Limb (tissue), 2 donors: Measurements from ENCODE around the gene DYNLRB1.

Experiments
- DNase-seq, 2 donors: peaks; one replicate each; pipeline ENCODE4 v3.0.0-alpha.2; 2016; ENCODE audit errors: extremely low spot score in 2 of 2

Gene DYNLRB1

DNA sequence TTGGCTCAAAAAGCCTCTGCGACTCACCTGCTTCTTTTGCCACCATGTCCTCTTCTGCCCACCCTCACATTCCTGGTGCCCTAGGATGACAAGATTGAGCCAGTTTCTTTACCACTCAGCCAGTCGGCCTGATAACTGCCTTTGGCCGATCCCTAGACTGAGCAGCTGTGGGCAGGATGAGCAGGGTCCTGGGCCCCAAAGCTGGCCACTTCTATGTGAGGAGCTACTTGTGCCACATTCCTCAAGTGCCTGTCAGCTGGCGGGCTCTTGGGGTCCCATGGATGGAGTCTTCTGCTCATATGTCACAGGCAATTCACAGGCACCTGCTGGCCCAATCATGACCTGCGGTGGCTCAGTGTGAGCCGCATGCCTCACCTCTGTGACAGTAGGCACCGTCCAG lies 16.5 kb downstream of the DYNLRB1 start:
- DNase-seq, result no peak

DNA sequence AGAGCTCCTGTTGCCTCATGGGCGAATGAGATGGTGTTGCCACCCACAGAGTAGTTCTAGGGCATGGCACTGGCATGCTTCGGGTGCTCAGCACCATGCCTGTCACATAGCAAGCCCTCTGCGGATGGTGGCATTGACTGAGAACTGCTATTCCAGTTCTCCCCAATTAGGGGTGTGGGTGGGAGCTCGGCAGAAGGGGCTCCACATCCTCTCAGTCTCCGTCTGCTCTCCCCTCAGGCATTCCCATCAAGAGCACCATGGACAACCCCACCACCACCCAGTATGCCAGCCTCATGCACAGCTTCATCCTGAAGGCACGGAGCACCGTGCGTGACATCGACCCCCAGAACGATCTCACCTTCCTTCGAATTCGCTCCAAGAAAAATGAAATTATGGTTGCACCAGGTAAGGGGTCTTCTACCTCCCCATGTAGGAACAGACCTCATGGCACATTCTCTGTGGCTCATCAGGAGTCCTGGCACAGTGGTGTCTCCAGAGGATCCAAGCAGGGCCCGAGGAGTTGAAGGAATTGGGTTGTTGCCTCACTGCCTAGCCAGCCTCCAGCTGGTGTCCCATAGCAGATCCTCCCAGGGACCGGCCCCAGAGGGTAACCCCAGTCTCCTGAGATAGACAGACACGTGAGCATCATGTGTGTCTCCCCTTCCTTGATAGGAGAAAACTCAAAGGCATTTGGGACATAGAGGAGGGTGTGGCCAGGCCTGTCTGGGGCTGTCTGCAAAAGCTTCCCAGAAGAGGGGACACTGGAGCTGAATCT lies 18.4 kb downstream of the DYNLRB1 start:
- no peak for DNase-seq

DNA sequence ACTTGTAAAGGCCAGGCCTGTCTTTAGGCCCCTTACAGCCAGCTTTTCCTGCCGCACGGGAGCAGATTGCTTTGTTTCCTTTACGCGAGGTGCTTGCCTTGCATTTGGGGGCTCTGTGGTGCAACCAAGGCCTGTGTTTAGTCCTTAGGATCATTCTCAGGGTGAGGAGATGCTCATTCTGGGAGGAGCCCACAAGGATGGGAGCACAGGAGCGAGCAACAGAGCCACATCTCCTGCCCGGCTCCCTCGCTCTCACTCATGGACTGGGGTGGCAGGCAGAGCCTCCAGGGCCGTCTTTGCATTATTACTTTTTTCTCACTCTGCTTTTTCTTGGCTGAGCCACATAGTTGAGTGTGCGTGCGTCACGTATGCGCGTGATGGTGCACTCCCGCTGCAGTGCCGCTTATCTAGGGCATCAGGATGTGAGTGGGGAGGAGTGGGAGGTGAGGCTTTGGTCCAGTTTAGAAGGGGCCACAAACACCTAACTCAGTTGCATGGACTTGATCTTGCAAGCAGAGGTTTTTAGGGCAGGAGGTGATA lies 19.1 kb downstream of the DYNLRB1 start:
- DNase-seq, result no peak

DNA sequence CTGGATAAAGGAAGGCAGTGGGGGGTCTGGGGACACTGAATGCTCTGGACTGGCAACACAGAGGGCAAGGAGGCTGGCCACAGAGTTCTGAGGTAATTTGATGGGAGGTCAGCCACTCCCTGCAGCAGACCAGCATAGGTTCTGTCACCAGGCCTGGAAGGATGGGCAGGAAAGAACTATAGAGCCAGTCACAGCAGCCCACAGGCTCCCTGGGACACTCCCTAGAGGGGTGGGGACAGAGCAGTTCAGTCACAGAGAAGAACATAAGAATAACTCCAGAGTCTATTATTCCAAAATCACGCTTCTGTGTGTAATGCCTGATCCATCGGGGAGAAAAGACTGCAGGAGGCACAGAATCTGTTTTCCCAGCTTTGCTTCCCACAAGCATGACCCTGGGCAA lies 19.6 kb downstream of the DYNLRB1 start:
- no peak for DNase-seq

DNA sequence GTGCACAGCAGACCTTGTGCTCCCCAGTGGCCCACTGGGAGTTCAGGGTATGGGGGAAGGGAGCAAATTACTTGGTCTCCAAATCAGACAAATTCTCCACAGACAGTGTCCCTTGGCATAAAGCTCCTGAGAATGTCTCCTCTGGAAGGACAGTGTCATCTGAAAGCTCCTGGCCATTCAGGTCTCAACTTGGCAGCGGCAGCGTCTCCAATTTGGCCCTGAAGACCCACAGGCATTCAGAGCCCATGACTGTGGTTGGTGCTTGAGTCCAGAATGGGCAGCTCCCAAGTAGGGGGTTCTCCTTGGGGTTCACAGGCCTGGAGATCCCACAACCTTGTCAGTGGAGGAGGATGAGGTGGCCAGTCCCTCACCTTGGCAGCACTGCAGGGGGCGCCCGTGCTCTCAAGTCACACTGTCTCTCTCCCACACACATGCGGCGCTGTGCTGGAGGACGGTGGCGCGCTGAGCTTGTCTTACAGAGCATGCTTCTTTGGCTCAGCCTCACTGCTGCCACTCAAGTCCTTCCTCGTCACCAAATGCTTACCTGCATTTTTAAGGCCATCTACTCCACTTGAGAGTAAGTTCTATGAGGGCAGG lies 20.7 kb downstream of the DYNLRB1 start:
- no peak for DNase-seq

DNA sequence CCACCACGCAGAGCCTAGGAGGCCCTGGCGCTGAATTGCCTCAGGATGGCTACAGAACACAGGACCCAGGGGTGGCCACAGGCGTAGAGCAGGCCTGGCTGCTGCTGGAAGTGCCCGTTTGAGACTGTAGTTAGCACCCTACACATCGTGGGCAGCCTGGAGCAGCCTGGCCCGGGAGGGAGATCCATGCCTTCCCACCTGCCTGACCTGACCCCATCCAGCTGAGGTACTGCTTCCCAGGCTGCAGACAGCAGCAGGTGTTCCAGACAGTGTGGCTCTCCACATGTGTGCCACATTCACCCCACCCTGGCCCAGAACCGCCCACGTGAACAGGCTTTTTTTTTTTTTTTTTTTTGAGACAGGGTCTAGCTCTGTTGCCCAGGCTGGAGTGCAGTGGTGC lies 21.4 kb downstream of the DYNLRB1 start:
- no peak for DNase-seq

DNA sequence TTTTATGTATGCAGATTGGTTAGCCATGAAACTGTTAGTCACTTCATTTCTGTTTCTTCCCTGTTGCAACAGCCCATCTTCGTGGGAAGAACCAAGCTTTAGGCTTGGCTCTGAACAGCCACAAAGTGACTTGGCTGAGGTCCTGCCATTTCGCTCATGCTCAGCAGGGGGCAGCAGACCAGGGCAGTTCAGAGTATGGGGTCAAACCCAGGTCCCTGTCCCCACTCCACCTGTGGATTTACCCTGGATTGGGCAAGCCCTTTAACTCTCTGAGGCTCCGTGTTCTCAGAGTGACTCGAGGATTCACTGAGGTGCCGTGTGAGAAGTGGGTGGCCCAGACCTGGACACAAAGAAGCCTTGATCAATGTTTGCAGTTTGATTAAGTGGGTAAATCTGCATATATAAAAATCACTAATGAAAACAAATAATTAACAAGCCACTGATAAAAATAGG lies 22.5 kb downstream of the DYNLRB1 start:
- DNase-seq, result no peak

DNA sequence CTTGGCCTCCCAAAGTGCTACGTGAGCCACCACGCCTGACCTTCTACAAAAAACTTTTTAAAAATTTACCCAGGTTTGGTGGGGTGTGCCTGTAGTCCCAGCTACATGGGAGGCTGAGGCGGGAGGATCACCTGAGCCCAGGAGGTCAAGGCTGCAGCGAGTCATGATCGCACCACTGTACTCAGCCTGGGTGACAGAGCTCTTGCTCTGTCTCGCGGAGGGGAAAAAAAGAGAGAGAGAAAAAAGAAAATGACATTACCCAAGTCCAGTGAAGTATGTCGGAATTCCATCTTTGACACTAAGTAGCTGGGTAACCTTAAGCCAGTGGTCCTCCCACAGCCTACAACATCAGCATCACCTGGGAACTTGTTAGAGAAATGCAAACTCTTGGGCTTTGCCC lies 23.5 kb downstream of the DYNLRB1 start:
- DNase-seq, result no peak

DNA sequence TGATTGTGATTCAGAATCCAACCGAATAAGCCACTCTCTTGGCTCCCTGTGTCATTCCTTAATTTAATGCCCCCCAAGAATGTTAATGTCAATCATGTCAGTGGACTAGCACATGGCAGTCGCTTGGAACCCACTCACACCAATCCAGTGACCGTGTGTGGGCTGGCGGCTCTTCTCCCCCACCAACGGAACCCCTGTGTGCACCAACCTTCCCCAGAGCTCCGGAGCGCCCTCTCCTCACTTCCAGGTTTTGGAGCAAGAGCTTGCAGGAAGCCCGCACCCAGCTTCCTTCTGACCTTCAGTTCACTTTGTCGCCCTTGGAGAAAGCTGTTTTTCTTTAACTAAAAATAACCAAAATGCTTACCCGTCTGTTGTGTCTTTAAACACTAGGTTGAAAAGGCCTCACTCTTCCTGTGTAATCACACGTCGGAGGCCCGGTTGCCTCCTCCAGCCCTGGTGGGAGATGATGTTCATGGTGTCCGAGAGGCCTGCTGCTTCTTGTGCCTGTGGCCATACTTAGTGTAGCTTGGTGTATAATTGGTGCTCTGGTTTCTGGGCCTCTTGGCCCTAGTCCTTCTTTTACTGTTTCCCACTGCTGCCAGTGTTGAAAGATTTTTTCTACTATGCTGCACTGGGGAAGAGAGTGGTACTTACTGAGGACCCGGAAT lies 24.5 kb downstream of the DYNLRB1 start:
- no peak for DNase-seq

DNA sequence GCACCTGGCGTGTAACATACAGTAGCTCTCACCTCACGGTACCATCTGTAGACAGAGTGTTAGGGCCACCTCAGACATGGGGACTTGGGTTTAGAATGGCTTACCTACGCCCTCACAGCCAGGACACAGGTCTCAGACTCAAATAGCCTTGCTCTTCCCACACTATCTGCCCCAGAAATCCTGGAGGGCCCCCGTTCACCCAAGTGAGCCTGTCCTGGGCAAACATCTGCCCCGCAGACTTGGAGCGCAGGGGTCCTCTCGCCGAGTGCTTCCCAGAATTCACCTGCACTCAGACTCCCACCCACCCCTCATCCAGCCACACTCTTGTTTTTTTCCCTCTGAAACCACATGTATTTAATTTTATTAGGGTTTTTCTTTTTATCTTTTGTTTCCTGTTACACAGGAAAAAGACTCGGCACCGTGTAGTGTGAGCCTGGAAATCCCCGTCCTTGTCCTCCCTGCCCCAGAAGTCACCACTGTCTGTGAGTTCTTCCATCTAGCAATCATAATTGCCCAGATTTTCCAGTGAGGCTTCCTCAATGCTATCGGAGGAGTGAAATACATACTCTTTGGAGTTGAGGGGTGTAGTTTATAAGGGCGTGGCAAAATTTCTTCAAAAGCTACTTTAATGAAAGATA lies 25.2 kb downstream of the DYNLRB1 start:
- DNase-seq, result no peak

DNA sequence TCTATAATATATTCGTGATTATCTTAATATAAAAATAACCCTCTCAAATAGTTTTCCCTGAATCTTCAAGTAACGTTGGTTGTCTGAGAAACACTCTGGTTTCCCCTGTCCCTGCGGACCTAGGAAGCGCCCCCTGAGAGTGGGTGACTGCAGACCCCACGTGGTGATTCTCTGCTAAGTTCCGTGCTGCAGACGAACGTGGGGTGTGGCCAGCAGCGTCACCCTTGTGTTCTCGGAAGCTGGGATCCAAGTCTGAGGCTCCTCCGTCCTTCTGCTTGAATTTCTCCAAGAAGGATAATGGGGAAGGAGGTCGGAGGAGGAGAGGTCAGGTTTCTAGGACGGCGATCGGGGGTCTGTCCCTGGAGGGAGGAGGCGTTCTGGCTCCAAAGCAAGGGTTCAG lies 25.7 kb downstream of the DYNLRB1 start:
- no peak for DNase-seq

DNA sequence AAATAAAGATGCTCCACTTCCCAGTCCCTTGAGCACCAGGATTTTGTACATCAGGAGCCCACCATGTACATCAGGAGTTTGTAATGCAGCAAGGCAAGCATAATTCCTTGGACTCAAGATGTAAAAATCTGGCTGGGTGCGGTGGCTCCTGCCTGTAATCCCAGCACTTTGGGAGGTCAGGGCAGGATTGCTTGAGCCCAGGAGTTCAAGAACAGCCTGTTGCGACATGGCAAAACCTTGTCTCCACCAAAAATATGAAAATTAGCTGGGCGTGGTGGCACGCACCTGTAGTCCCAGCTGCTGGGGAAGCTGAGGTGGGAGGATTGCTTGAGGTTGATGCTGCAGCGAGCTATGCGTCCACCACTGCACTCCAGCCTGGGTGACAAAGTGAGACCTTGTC lies 26.2 kb downstream of the DYNLRB1 start:
- DNase-seq, result no peak

DNA sequence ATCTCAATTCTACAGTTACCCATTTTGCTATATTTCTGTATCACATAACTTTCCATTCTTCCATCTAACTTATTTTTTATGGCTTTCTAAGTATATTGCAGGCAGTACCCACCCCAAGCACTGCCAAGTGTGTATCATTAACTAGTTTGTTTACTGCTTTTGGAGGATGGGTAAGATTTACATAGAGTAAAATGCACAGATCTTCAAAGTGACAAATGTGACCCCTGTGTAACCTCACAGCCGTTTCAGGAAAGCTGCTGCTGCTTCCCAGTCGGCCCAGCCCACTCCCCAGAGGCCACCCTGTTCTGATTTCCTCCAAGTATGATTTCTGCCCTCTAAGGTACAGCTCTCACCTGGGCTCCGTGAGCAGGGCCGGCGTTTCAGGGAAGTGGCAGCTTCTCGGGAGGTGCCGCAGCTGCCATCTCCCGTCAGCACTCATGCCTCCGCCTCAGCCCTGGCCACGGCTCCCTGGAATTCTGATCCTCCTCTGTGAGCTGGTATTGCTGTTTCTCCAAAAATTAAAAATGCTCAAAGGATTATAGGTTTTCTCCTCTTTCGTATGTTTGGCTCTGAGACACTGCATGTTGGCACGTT lies 27.3 kb downstream of the DYNLRB1 start:
- DNase-seq, result no peak

DNA sequence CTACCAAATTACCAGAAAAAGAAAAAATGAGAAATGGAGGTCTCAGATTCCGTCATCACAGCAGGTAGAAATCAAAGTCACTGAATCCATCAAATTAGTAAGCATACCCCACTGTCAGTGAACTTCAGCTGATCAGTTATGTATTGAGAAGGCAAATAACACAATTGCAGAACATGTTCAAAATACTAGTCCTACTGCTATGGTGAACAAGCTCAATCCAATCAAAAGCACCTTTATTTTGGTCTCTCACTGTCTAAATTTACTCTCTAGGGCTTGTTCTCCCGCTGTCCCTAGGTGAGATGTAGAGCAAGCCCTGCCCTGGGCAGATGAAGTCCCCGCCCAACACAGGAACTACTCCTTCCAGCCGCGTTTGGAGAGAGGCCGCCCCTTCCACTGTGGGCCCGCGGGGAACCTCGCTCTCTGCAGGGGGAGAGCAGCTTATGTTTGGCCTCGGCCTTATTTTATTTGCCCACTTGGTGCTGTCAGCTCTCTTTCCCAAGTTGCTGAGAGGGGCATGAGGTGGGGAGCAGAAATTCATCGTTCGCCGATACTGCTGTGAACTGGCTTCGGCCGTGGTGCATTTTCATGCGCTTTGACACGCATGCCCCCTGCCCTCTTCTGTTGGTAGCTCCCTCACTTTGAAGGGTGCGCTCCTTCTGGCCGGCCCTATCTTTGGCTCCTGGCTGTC lies 28.0 kb downstream of the DYNLRB1 start:
- peak in 1 of 2 donors; percentile 48 for DNase-seq

DNA sequence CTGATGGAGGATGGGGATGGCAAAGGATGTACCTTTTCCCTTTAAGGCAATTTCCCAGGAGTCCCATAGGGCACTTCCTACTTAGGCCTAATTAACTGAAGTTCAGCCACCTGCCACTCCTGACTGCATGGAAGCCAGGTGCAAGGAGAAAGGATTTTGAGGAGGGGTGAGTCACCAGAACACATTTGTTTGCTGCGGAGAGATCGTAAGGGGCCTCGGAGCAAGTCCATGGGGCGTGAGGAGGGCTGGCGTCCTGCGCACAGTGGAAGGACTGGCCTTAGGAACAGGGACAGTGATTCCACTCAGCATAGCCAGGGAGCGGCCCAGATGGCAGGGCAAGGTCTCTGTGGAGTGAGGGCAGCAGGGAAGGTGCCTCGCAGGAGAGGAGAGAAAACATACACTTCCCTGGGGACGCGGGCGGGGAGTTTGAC lies 30.5 kb downstream of the DYNLRB1 start:
- DNase-seq, result no peak

DNA sequence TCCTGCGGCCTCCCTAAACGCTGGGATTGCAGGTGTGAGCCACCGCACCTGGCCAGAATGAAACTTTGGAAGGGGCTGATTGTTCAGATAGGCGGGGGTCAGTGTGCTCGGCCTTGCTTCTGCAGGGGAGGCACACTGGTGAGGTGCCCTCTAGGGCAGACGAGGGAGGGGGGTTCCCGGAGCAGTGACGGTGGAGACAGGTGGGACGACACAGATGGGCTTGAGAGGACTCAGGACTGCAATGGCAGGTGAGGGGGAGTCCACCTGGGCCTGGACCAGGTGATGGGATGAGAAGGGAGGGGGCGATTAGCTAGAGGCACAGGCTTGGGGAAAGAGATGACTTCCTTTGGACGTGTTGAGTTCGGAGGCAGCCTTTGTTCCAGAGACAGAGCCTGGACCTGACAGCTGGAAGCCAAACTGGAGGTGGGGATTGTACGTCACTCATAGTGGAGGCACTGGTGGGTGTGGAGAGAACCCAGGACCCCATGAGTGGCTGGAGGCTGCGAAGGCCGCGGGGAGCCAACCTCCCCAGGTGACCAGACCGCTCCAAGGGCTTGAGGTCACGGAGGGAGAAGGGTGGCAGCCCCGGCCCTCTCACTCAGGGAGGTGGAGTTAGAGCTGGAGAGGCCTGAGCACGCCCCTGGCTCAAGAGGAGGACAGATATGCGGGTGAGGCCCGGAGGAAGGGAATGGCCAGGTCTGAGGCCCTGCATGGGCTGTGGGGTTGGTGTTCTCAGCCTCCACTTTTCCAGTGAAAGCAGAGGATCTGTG lies 31.8 kb downstream of the DYNLRB1 start:
- no peak for DNase-seq

DNA sequence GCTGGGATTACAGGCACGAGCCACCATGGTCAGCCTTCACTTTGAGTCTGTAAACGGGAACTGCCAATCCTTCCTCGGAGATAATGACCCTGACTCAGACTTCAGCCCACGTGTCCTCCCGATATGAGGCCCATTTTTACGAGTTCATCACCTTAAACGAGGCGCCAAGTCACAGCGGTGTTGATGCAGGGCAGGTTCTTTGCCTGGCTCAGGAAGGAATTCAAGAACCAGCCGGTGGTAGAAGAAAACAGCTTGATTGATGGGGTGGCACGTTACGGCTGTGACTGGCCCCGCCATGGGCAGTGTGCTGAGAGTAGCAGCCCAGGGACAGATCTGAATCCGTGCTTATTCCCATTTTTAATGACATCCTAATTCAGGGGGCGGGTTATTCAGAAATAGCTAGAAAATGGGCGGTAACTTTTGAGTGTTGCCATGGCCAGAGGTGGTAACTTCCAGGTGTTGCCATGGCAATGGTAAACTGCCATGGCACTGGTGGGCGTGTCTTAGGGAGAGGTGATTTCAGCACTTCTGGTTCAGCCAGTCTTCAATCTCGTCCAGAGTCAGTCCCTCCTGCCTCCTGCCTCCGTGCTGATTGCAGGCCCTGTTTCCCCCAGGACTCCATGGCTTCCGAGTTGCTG lies 33.2 kb downstream of the DYNLRB1 start:
- no peak for DNase-seq

DNA sequence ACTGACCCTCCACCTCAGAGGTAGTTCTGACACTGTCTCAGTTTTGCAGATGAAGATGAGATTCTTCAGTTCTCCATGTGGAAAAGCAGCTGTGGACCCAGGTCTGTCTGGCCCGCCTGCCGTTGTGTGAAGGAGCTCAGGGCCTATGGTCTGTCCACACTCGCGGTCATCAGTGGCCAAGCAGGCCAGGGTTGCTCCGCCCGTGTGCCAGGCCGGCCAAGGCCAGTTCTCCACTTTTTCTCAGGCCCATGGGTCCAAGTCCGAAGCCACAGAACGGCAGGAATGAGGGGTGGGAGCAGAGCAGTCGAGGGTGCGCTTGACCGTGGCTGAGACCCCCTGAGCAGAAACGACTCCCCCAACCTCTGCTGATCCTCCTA lies 33.7 kb downstream of the DYNLRB1 start:
- no peak for DNase-seq

DNA sequence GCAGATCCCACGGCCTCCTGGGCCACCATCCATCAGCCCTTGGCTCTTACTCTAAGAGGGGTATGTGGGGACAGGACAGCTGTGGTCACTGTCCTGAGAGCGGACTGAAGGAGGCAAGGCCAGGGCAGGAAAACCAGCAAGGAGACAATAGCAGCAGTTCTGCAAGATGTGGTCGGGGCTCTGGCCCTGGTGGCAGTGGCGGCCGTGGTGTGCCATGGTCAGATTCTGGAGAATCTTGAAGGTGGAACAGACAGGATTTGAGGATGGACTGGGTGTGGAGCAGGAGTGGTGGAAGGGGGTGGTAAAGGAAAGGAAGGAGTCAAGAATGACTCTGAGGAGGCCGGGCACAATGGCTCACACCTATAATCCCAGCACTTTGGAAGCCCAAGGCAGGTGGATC lies 36.3 kb downstream of the DYNLRB1 start:
- DNase-seq, result no peak

DNA sequence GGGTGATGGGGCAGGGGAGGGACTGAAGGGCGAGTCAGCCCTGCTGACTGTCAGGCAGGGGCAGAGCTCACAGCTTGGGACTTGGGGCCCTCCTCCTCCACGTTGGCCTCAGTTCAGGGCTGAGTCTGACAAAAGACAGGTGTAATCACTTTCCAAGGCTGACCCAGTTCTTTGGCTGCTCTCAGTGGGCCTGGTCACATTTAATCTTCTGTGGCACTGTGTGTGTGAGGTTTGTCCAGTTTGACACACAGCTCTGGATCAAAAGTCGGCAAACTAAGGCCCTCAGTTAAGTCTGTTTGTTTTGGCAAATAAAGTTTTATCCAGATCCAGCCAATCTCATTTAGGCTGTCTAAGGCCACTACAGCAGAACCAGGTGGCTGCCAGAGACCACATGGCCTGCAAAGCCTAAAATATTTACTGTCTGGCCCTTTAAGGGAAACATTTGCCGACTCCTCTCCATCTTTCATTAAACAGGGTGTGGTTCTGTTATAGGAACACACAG lies 37.2 kb downstream of the DYNLRB1 start:
- DNase-seq, result no peak
